Fibroblast of pulmonary artery (primary cell): ENCODE results near the gene THOC2.
A peak's percentile ranks its signal among the peaks of the same experiment; 100 is the strongest.
"Not testable (repeated sequence)": the region's sequence is repeated elsewhere in the genome, so short reads cannot be mapped to it uniquely, and the experiment has no call there.

Experiments used
- DNase-seq: peaks from one replicate; pipeline ENCODE4 v3.0.0-alpha.2; 2010; ENCODE audit warnings: low read depth
- H3K4me3 ChIP-seq: replicated peaks from 2 replicates; pipeline ENCODE4 v1.5.1; 2011; ENCODE audit warnings: low read depth, mild to moderate bottlenecking, control low read depth, low read length, moderate library complexity
- CTCF ChIP-seq: IDR thresholded peaks from 2 replicates; pipeline ENCODE4 v1.5.1; 2011; ENCODE audit warnings: mild to moderate bottlenecking, control low read depth, low read length, inconsistent platforms; ENCODE audit errors: missing control alignments

Gene THOC2

GRCh38 chrX:123732670-123733363 is at the start of gene THOC2:
Gene THOC2 (minus strand): TSS chrX:123733052. CDS start chrX:123733022, 30 bp downstream.
- peak; percentile 89 for DNase-seq

GRCh38 chrX:123781786-123782185 is 48.9 kb upstream of the THOC2 start:
- not testable (repeated sequence) for DNase-seq, H3K4me3 ChIP-seq

More at GRCh38 chrX:123732670-123733363, at the start of gene THOC2:
- TF ChIP-seq CTCF = peak; percentile 34
- H3K4me3 ChIP-seq = peak within 1 kb of the TSS; percentile 82

- DNase-seq = no peak
- TF ChIP-seq CTCF = no peak
- H3K4me3 ChIP-seq = no peak overlapping the region
These were observed 47.1 kb upstream of the THOC2 start for GRCh38 chrX:123779908-123780396.

- DNase-seq = peak; percentile 13
- no peak for TF ChIP-seq CTCF
- H3K4me3 ChIP-seq = no peak overlapping the region
These were observed 40.6 kb upstream of the THOC2 start for GRCh38 chrX:123773258-123773988.

GRCh38 chrX:123771449-123772064 is 38.7 kb upstream of the THOC2 start:
- no peak overlapping the region for H3K4me3 ChIP-seq
- TF ChIP-seq CTCF = no peak
- no peak for DNase-seq

GRCh38 chrX:123764967-123765871 is 32.4 kb upstream of the THOC2 start:
- peak; percentile 84 for DNase-seq
- no peak for TF ChIP-seq CTCF
- peak overlapping the region; percentile 45 for H3K4me3 ChIP-seq

- not testable (repeated sequence) for H3K4me3 ChIP-seq, DNase-seq
These were observed 27.0 kb upstream of the THOC2 start for GRCh38 chrX:123759849-123760248.

GRCh38 chrX:123757794-123758193 is 24.9 kb upstream of the THOC2 start:
- DNase-seq, H3K4me3 ChIP-seq: not testable (repeated sequence)
